ENCODE results near the gene EMSY.

DNA sequence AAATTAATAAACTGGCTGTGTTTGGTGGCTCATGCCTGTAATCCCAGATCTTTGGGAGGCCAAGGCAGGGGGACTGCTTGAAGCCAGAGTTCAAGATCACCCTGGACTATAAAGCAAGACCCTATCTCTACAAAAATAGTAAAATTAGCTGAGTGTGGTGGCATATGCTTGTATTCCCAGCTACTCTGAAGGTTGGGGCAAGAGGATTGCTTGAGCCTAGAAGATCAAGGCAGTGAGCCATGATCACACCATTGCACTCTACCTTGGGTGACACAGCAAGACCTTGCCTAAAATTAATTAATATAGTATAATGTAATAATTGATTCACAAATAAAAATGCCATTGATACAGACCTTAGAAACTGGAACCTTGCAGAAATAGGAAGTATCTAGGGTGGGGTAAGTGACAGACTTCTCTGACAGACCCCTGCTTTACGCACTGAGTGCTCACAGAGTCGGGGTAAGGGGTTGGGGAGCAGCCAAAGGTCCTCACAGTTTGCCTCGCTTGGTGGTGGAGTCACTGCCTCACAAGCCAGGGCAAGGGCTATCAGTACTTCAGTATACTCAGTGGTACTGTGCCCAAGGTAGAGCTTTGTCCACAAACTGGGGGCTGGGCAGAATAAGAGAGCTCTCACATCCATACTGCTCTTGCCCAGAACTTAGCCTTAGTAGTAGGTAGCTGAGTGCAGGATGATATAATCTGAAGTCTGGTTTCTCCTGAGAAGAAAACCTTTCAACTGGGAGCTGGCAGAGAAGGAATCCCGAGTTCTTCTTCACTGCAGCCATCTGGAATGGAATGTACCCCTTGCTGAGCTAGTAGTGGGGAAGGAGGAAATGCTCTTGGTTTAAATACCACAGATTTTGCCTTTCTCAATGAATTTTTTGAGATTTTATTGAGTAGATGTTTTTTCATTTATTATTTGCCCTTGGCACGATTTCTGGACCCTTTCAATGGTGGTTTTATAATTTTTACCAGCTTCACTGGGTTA is 65.5 kb downstream of the EMSY start:
- TF ChIP-seq, protein P1, sequence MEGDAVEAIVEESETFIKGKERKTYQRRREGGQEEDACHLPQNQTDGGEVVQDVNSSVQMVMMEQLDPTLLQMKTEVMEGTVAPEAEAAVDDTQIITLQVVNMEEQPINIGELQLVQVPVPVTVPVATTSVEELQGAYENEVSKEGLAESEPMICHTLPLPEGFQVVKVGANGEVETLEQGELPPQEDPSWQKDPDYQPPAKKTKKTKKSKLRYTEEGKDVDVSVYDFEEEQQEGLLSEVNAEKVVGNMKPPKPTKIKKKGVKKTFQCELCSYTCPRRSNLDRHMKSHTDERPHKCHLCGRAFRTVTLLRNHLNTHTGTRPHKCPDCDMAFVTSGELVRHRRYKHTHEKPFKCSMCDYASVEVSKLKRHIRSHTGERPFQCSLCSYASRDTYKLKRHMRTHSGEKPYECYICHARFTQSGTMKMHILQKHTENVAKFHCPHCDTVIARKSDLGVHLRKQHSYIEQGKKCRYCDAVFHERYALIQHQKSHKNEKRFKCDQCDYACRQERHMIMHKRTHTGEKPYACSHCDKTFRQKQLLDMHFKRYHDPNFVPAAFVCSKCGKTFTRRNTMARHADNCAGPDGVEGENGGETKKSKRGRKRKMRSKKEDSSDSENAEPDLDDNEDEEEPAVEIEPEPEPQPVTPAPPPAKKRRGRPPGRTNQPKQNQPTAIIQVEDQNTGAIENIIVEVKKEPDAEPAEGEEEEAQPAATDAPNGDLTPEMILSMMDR (IDR thresholded peaks at IDR 0.05), result no peak
- TF ChIP-seq POLR2A (IDR thresholded peaks at IDR 0.05) (no peak), EP300 (IDR thresholded peaks at IDR 0.05) (no peak)
